ENCODE measurements around the gene CACNA1D. TPM values are rescaled to one million over a fixed set of nuclear protein-coding genes. Genes with fewer than 3 reads are reported as not detected.
A peak's percentile ranks its signal among the peaks of the same experiment; 100 is the strongest.

Gene CACNA1D
- total and polyA plus RNA-seq, 2 donors (not counting 1 experiment from before 2014, with no cell fraction given): 0.17 to 0.37 TPM

GRCh38 chr3:53837331-53837730 is 342.9 kb downstream of the CACNA1D start:
- Histone ChIP-seq H3K4me1 (ENCODE audit: control insufficient read depth, extremely low read depth, insufficient read depth, low read length) (no peaks in the 10 kb centered on the region), H3K27ac (ENCODE audit: insufficient read depth, low read length) (no peak overlapping the region), H3K4me3 (replicated peaks in 1 of 4; ENCODE audit: control extremely low read depth in 1 of 4, insufficient read depth in 1 of 4, low read depth in 3 of 4, low read length in 4 of 4) (no peak overlapping the region), H4K20me1 (ENCODE audit: control insufficient read depth, extremely low read depth, insufficient read depth, low read length) (no peaks in the 10 kb centered on the region), H2AFZ (ENCODE audit: low read length) (no peak overlapping the region), H3K36me3 (ENCODE audit: control insufficient read depth, insufficient read depth, low read length) (no peaks in the 10 kb centered on the region), H3K4me2 (ENCODE audit: extremely low read depth, insufficient read depth, low read length) (no peak overlapping the region), H3K27me3 (ENCODE audit: control insufficient read depth, insufficient read depth, low read length) (peaks cover 4% of the 10 kb centered on the region), H3K9ac (ENCODE audit: insufficient read depth, low read length) (no peak overlapping the region), H3K79me2 (ENCODE audit: control insufficient read depth, insufficient read depth, low read length) (no peaks in the 10 kb centered on the region), H3K9me3 (ENCODE audit: control insufficient read depth, insufficient read depth, low read depth, low read length) (no peaks in the 10 kb centered on the region)
- no peak for DNase-seq (ENCODE audit: low read depth in 2 of 2)
- TF ChIP-seq EZH2 (IDR thresholded peaks at IDR 0.05; ENCODE audit: low read length, missing control alignments) (no peak), CTCF (conservative IDR thresholded peaks at IDR 0.05 in 1 of 2, IDR thresholded peaks at IDR 0.05 in 1 of 2; ENCODE audit: low read depth in 1 of 2, low read length in 2 of 2) (no peak)

DNA sequence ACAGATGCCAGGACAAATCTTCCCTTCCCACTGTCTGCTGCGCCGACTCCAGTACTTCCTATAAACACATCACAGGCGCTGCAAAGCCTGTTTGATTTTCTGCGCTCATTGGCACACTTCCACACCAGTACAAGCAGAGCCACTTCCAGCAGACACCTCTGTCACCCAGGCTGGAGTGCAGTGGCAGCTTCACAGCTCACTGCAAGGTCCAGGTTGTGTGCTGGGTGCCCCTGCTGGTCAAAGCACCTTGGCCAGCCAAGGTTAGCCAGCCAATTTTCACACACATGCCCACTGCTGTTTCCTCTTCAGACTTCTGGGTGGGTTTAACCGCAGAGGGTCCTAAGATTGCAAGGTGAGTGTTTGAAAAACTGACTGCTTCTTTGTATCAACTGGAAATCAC is 346.9 kb downstream of the CACNA1D start:
- no peaks in the 10 kb centered on the region for H3K9me3 ChIP-seq (ENCODE audit: control insufficient read depth, insufficient read depth, low read depth, low read length)
- H4K20me1 ChIP-seq (ENCODE audit: control insufficient read depth, extremely low read depth, insufficient read depth, low read length): no peaks in the 10 kb centered on the region
- H3K4me1 ChIP-seq (ENCODE audit: control insufficient read depth, extremely low read depth, insufficient read depth, low read length): no peaks in the 10 kb centered on the region
- no peak overlapping the region for H3K27ac ChIP-seq (ENCODE audit: insufficient read depth, low read length)
- no peaks in the 10 kb centered on the region for H3K36me3 ChIP-seq (ENCODE audit: control insufficient read depth, insufficient read depth, low read length)
- H3K9ac ChIP-seq (ENCODE audit: insufficient read depth, low read length): no peak overlapping the region
- no peak overlapping the region for H3K4me2 ChIP-seq (ENCODE audit: extremely low read depth, insufficient read depth, low read length)
- H3K27me3 ChIP-seq (ENCODE audit: control insufficient read depth, insufficient read depth, low read length): peaks cover 16% of the 10 kb centered on the region
- TF ChIP-seq CTCF (conservative IDR thresholded peaks at IDR 0.05 in 1 of 2, IDR thresholded peaks at IDR 0.05 in 1 of 2; ENCODE audit: low read depth in 1 of 2, low read length in 2 of 2): no peak
- no peak for TF ChIP-seq EZH2 (IDR thresholded peaks at IDR 0.05; ENCODE audit: low read length, missing control alignments)
- DNase-seq (ENCODE audit: low read depth in 2 of 2): no peak
- H2AFZ ChIP-seq (ENCODE audit: low read length): no peak overlapping the region
- no peaks in the 10 kb centered on the region for H3K79me2 ChIP-seq (ENCODE audit: control insufficient read depth, insufficient read depth, low read length)
- H3K4me3 ChIP-seq (replicated peaks in 1 of 4; ENCODE audit: control extremely low read depth in 1 of 4, insufficient read depth in 1 of 4, low read depth in 3 of 4, low read length in 4 of 4): no peak overlapping the region

- TF ChIP-seq CTCF (conservative IDR thresholded peaks at IDR 0.05 in 1 of 2, IDR thresholded peaks at IDR 0.05 in 1 of 2; ENCODE audit: low read depth in 1 of 2, low read length in 2 of 2) (peak in 1 of 2 donors; percentile 3), EZH2 (IDR thresholded peaks at IDR 0.05; ENCODE audit: low read length, missing control alignments) (no peak)
- Histone ChIP-seq H3K27ac (ENCODE audit: insufficient read depth, low read length) (no peak overlapping the region), H3K27me3 (ENCODE audit: control insufficient read depth, insufficient read depth, low read length) (peaks cover 26% of the 10 kb centered on the region), H3K4me2 (ENCODE audit: extremely low read depth, insufficient read depth, low read length) (no peak overlapping the region), H3K4me1 (ENCODE audit: control insufficient read depth, extremely low read depth, insufficient read depth, low read length) (no peaks in the 10 kb centered on the region), H3K9me3 (ENCODE audit: control insufficient read depth, insufficient read depth, low read depth, low read length) (no peaks in the 10 kb centered on the region), H3K36me3 (ENCODE audit: control insufficient read depth, insufficient read depth, low read length) (no peaks in the 10 kb centered on the region), H2AFZ (ENCODE audit: low read length) (no peak overlapping the region), H3K79me2 (ENCODE audit: control insufficient read depth, insufficient read depth, low read length) (no peaks in the 10 kb centered on the region), H3K9ac (ENCODE audit: insufficient read depth, low read length) (no peak overlapping the region), H4K20me1 (ENCODE audit: control insufficient read depth, extremely low read depth, insufficient read depth, low read length) (no peaks in the 10 kb centered on the region), H3K4me3 (replicated peaks in 1 of 4; ENCODE audit: control extremely low read depth in 1 of 4, insufficient read depth in 1 of 4, low read depth in 3 of 4, low read length in 4 of 4) (no peak overlapping the region)
- DNase-seq (ENCODE audit: low read depth in 2 of 2): peak in 1 of 2 donors; percentile 40
These were observed 348.2 kb downstream of the CACNA1D start for GRCh38 chr3:53842436-53843194.
